Measurements from ENCODE around the gene DLX4.

DLX4 gene

DNA sequence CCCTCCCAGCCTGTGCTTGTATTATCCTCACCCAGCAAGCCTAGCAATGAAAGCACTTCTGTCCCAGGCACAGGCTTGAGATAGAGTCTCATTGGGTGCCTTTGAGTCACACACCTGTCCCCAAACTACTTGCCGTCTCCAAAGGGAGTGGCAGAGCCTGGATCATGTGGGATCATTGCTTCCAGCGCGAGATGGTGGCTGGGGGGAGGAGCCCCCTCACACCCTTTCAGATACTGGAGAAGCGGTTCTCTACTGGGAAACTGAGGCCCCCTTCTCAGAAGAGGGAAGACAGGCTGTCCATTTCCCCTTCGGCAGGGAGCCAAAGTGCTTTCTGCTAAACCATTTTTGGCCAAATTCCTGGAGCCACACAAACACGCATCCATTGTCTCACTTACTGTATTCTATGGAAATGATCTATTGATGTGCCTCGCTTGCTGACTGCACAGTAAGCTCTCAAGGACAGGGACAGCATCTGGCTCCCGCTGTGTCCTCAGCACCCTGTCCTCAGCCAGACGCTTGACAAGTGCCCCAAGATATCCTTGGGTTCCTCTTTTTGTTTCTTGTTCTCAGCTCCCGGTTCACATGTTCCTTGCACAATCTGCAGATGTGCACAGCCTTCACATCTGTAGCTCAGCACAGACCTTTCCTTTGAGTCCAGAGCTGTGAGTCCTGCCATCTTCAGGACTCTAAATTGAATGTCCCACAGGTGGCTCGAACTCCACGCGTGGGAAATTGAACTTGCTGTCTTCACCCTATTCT lies 52.0 kb downstream of the DLX4 start:
- DNase-seq: no peak

DNA sequence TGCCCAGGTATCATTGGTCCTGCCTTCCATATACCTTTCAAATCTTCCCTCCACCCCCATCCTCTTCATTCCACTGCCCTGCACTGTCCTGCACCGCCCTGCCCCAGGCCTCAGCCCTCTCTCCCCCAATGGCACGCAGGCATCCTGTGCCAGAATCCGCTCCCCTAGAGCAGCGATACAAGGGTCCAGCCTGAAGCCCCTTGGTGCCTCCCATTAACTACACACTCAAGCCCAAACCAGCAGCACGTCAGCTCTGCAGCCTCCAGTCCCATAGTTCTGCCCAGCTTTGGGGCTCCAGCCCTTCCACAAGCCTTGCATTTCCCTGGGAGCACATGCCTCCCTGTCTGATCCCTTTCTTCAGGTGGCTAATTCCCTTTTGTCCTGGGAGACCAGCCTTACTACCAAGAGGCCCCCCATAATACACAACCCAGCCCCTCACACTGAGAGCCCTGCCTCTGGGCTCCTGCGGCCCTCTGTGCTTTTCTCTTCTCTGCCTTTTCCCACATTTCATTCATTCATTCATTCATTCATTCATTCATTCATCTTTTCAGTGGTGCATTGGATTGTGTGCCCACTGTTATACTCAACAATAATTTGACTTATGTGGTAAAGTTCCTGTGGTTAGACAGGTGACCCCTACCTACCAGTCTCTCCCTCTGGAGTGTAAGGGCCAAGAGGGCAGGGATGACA lies 52.8 kb downstream of the DLX4 start:
- DNase-seq: no peak

DNA sequence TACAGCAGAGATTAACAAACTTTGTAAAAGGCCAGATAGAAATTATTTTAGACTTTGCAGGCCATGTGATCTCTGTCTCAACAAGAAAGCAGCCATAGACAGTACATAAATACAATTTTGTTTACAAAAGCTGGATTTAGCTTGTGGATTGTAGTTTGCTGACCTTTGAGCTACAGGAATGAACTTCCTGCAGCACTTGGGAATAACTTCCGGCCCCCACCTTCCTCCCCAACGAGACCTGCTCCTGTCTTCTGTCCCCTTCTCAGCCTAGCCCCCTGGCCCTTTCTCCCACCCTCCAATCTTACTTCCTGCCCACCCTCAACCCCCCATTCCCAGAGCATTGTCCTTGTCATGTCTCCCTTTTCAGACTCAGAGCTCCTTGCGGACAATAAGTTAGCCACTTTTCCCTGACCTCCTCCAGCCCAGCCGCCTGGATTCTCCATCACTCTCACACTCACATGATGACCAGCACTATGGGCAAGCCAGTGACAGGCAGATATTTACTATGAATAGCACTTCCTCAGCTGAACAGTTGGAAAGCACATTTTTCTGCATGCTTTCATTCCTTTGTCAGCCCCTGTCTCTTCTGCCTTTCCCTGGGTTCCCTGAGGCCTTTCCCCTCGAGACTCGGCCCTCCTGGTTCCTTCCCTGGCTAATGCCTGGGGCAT lies 53.6 kb downstream of the DLX4 start:
- no peak for DNase-seq

DNA sequence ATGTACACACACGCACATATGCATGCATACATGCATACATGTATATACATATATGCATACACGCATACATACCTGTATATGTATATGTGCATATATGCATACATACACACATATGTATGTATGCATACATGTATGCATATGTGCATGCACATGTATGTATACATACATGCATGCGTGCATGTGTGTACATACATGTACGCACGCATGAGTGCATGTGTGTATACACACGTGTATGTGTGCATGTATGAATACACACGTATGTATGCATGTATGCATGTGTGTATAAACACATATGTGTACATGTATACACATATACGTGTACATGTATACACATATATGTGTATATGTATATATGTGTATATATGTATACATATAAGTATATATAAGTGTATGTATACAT lies 54.5 kb downstream of the DLX4 start:
- DNase-seq: no peak
